ENCODE measurements around the gene ZSWIM6. TPM values are rescaled to one million over a fixed set of nuclear protein-coding genes. Genes with fewer than 3 reads are reported as not detected.

ZSWIM6 gene
- total and polyA plus RNA-seq, 2 of the 4 experiments (the other 2 are of a cell fraction): 10.8 to 14.1 TPM

DNA sequence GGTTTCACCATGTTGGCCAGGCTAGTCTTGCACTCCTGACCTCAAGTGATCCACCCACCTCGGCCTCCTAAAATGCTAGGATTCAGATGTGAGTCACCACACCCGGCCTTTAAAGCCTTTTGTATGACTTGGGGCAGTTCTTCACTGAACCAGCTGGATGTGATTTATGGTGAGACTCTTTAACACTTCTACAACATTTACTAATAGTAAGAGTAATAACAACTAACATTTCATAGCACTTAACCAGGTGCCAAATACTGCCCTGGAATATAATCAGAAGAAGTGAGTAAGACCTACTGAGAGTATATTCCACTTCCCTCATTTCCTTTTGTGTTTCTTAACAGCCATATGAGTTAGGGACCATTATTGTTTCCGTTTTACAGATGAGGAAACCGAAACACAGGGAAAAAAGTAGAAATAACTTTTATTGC is 10.0 kb downstream of the ZSWIM6 start:
- no peak overlapping the region for H3K18ac ChIP-seq (ENCODE audit: low read depth, low read length)
- no peaks in the 10 kb centered on the region; the same call in 1 of the 2 replicates for H3K36me3 ChIP-seq (ENCODE audit: control insufficient read depth, insufficient read depth, low read length)
- no peak overlapping the region for H3K56ac ChIP-seq (ENCODE audit: extremely low read depth, insufficient read depth, low read length)
- peaks cover 88% of the 10 kb centered on the region for H4K20me1 ChIP-seq (ENCODE audit: insufficient read depth, low read length)
- H2BK20ac ChIP-seq (ENCODE audit: low read depth, low read length): no peak overlapping the region
- no peak overlapping the region for H4K91ac ChIP-seq (ENCODE audit: insufficient read depth, low read depth, low read length)
- ChIA-PET POLR2A (ENCODE audit: unreplicated experiment) (no interaction called here), CTCF (no interaction called here)
- H3K4ac ChIP-seq (ENCODE audit: low read depth, low read length): no peak overlapping the region
- no peaks in the 10 kb centered on the region for H3K9me3 ChIP-seq (ENCODE audit: control insufficient read depth, insufficient read depth, low read length)
- no peak overlapping the region; the same call in 1 of the 2 replicates for H3K4me2 ChIP-seq (ENCODE audit: low read depth, low read length)
- H4K5ac ChIP-seq (ENCODE audit: low read depth, low read length): no peak overlapping the region
- peaks cover 10 to 56% of the 10 kb centered on the region in 2 experiments for H3K79me1 ChIP-seq (ENCODE audit: low read depth in 1 of 2, low read length in 2 of 2)
- H2AK5ac ChIP-seq (ENCODE audit: low read depth, low read length): no peak overlapping the region
- no peak overlapping the region for H3K4me3 ChIP-seq (ENCODE audit: insufficient read depth, low read depth, low read length)
- in situ Hi-C loops (cut with MboI; ENCODE audit: low sequenced_read_pairs): loop anchor here (5.0 to 25.0 kb wide), 2 partner anchors 315 to 470 kb away; no protein-coding TSS in a partner anchor
- peaks cover 10% of the 10 kb centered on the region for H3K9me1 ChIP-seq (ENCODE audit: insufficient read depth, low read length)
- H2BK15ac ChIP-seq (ENCODE audit: low read depth, low read length): no peak overlapping the region
- DNase-seq (peak; percentile 70), ATAC-seq (ENCODE audit: low read depth) (peak; percentile 61)
- H3K4me1 ChIP-seq (ENCODE audit: control insufficient read depth, insufficient read depth, low read length): peaks cover 10% of the 10 kb centered on the region
- no peak overlapping the region for H3K9ac ChIP-seq (ENCODE audit: low read depth, low read length)
- intact Hi-C loops (cut with micrococcal nuclease): no loop called here
- no peak overlapping the region for H3K23ac ChIP-seq (ENCODE audit: low read depth, low read length)
- no peak overlapping the region for H2AFZ ChIP-seq (replicated peaks; ENCODE audit: low read length, poor library complexity)
- no peak overlapping the region for H2BK120ac ChIP-seq (ENCODE audit: low read depth, low read length)
- BruUV-seq (replicated peaks): no TSS peak
- no CpG with 5 or more reads among the region's 4 CpGs for WGBS, 2 experiments (ENCODE audit: extremely low coverage in 2 of 2, insufficient read length in 1 of 2)
- H2BK5ac ChIP-seq (ENCODE audit: low read depth, low read length, poor library complexity, severe bottlenecking): no peak overlapping the region
- H4K8ac ChIP-seq (ENCODE audit: low read depth in 2 of 2, low read length in 2 of 2): no peak overlapping the region
- no peak overlapping the region for H3K14ac ChIP-seq (replicated peaks; ENCODE audit: low read depth, low read length)
- no peak overlapping the region for H3K27ac ChIP-seq (ENCODE audit: insufficient read depth, low read length)
- no peak overlapping the region for H2AK9ac ChIP-seq (replicated peaks; ENCODE audit: low read depth, low read length, poor library complexity)
- H3K27me3 ChIP-seq (ENCODE audit: control insufficient read depth, insufficient read depth, low read length): no peaks in the 10 kb centered on the region
- TF ChIP-seq RAD21 (IDR thresholded peaks at IDR 0.05; ENCODE audit: low read length): no peak
- TF ChIP-seq POLR2A (IDR thresholded peaks at IDR 0.05; ENCODE audit: low read depth, low read length): peak; percentile 20; the same call in 1 of the 2 replicates
- dilution Hi-C loops (cut with HindIII; ENCODE audit: low sequenced_read_pairs, unreplicated experiment): no loop called here
